Frontal cortex (tissue), 4 donors: Measurements from ENCODE around the gene SEMA3E. TPM values are rescaled to one million over a fixed set of nuclear protein-coding genes. Genes with fewer than 3 reads are reported as not detected.
"Not testable (repeated sequence)": the region's sequence is repeated elsewhere in the genome, so short reads cannot be mapped to it uniquely, and the experiment has no call there.

Experiments used
- DNase-seq, 2 donors: peaks; one replicate each; pipeline ENCODE4 v3.0.0; 2012; ENCODE audit warnings: low spot score in 2 of 2
- FAIRE-seq: peaks from 2 replicates; lab custom pipeline; 2012; peaks lifted over from hg19 to GRCh38; lab: Jason Lieb, UNC
- total RNA-seq: library from RNA; depleted of rRNA; stranded (reverse); fragments of >200 nt; gene quantifications from one replicate; pipeline ENCODE4 v1.2.3, GENCODE V29; 2014
- donor health status: control.
- donor health status: control.
- donor health status: control.

Gene SEMA3E
- total RNA-seq, 1 donor from 2014 or later: 28.1 TPM

DNA sequence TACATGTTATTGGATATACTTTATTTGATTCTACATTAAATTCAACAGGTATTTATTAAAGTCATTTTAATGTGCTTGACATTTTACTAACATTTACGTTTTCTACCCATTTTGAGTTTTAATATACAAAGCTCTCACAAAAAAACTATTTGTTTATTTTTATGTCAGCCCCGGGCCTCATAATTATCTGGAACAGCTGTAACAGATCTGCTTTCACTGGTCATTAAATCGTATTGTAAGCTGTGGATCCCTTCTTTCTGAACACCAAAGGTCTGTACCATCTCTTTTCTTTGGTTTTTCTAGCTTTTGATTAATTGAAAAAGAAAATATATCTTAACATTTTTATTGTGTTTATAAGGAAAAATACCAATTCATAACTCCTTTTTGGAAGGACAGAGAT, 73.5 kb downstream of the SEMA3E start:
- DNase-seq (no peak), FAIRE-seq (peak; percentile 19)

GRCh38 chr7:83574616-83575015, 74.3 kb downstream of the SEMA3E start:
- DNase-seq (no peak), FAIRE-seq (no peak)

DNA sequence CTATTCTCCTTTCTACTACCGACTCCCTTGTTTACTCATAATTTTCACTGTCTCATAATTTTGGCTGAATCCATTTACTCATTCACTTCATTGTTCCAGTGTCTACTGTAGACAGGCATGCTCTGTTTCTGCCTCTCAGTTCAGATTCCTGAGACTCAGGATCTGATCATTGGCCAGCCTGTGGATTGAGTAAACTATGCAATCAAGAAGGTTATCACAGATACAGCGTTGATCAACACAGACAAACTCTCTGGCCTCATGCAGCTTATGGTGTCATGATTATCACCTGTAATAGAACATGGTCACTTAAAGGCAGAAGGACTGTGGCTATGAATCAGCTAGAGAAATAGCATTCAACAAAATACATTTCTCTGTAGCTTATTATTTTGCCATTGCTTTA, 86.0 kb downstream of the SEMA3E start:
- FAIRE-seq (no peak), DNase-seq (no peak)

DNA sequence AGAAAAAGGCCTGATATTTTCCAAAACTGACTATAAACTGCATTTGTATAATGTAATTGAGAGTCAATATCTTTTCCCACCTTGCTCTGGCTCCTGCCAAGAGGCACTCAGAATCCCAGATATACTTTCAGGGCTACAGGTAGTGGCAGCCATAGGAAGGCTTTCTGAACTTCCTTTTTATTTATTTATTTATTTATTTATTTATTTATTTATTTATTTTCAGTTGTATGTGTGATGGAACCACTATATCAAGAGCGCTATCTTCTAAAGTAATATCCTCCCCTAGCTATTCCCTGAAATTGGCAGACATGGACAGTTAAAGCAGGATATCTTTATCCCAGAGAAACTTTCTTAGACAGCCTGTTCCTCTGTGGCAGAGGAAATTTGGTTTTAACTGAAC, 86.7 kb downstream of the SEMA3E start:
- no peak for FAIRE-seq

GRCh38 chr7:83559887-83560286, 89.1 kb downstream of the SEMA3E start:
- DNase-seq: no peak
- FAIRE-seq: no peak

More for the DNA sequence above, 86.7 kb downstream of the SEMA3E start:
- no peak for DNase-seq

DNA sequence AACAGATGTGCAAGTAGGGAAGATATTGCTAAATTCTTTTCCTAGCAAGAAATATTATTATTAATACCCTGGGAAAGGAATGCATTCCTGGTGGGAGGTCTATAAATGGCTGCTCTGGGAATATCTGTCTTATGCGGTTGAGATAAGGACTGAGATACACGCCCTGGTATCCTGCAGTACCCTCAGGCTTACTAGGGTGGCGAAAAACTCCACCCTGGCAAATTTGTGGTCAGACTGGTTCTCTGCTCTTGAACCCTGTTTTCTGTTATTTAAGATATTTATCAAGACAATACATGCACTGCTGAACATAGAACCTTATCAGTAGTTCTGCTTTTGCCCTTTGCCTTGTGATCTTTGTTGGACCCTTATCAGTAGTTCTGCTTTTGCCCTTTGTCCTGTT, 96.4 kb downstream of the SEMA3E start:
- not testable (repeated sequence) for DNase-seq, FAIRE-seq

- no peak for FAIRE-seq
These were observed 98.8 kb downstream of the SEMA3E start for GRCh38 chr7:83550100-83550499.

DNA sequence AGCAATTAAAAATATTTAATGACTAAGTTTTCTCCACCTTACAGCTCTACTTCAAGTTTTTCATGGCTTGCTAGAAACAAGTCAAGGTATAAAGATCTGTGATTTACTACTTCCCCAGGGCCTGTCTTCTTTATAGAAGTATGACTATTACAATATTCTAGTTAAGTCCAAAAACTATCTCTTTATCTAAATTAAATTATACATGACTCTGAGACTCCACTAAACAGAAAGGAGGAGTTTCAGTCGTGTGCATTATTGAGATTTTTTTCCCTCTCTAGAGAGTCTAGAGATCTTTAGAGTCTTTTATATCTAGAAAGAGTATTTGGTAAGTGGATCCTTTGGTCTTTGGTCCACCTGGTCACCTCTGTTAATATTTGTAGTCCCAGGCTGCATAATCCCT, 100.7 kb downstream of the SEMA3E start:
- FAIRE-seq: no peak
- DNase-seq: no peak

More at GRCh38 chr7:83550100-83550499, 98.8 kb downstream of the SEMA3E start:
- DNase-seq: no peak

DNA sequence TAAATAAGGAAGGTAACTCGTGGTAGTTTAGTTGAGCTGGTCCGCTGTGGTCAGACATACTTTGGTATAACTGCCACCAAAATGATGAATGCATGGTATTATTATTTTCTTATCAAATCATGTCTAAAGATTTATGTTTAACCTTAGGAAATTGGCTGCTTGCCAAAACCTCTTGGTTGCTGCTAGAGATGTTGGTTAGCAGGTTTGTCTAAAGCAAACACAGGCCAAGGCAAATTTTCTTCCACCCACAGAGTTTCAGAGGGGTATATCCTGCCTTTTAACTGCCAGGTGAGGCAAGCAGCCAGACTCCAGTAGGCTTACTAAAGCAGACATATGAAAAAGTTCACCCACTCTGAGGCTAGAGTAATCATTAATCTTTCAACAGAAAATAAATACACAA, 101.4 kb downstream of the SEMA3E start:
- DNase-seq (no peak), FAIRE-seq (no peak)

- DNase-seq (no peak), FAIRE-seq (no peak)
These were observed 102.4 kb downstream of the SEMA3E start for GRCh38 chr7:83546586-83546985.

DNA sequence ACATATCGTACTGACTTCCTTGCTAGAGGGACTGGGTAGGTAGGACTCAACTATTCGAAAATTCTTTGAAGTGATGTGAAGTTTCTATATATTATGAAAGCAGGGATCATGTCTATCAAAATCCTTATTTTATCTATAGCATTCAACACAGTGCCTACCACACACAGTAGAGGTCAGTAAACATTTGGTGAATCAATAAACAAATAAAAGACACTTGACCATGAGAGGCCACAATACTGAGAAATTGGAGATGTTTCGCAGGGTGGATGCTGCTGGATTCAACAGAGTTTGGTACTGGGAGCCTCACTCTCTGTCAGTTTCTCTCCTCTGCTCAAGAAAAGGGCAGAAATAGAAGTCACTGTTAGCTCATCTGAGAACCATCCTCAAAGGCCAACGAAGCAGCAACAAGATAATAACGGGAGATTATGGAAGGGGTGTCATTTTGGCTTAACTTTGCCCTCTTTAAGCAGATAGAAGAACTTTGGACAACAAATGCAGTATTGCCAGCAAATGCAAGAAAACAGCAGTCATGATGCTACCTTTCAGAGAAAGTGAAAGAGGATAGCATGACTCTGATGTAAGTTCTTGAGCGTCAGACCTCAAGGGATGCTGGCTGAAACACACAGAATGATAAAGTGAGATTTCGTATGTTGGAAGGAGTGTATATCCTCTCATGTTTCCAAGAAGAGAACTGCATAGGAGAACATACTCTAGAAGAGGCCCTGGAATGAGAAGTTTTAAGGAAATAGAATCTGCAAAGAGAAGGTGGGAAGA, 107.6 kb downstream of the SEMA3E start:
- DNase-seq (no peak), FAIRE-seq (no peak)

GRCh38 chr7:83534488-83534887, 114.5 kb downstream of the SEMA3E start:
- DNase-seq (no peak), FAIRE-seq (no peak)

- FAIRE-seq: no peak
- no peak for DNase-seq
These were observed 116.7 kb downstream of the SEMA3E start for GRCh38 chr7:83532219-83532618.

DNA sequence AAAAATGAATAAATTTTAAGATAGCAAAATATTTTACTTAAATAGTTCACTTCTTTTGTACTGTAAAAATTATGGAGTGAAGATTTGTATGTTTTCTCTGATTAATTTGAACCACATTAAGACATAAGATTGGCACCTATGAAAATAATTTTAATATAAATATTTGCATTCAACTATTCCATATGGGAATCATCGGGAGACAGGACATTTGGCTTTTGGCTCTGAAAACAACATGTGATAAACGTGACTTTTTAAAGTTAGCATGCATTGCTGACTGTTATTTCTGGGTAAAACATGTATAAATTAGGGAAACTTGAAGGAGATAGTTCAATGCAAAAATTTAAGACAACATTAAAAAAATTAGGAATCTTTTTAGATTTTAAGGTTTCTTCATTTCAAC, 117.2 kb downstream of the SEMA3E start:
- FAIRE-seq (no peak), DNase-seq (no peak)

GRCh38 chr7:83528925-83529423, 120.0 kb downstream of the SEMA3E start:
- no peak for DNase-seq
- FAIRE-seq: no peak

DNA sequence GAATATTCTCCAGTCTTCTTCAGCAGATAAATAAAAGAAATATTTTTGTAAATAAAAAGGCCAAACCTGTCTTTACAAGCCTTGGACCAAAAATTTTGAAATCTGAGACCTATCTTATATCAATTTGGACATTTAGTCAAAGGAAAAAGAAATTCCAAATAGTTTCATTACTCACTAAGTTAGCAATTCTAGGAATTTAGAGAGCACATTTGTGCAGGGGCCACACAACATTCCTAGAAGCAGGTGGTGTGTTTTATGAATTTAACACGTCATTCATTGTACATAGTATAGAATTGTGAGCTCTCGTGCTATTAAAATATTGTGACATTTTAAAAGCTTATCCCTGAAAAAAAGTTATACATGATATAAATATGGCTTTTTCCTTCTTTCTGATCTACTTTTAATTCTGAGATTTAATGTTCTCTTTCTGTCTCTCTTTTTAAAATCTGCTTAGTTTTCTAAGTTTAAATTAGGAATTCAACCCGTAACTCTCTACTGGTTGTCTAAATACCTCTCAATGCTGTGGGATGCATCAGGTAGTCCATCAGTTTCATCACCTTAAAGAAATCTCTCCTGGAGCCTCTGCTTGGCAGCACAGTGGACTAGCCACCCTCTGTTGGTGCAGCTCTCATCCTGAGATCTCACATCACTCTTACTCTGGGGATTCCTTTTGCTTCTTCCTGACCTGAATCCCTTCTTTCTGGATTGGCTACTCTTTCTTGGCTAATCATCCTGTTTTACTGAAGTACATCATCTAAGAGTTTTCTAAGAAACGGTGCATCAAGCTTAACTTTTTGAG, 124.5 kb downstream of the SEMA3E start:
- FAIRE-seq (no peak), DNase-seq (no peak)

DNA sequence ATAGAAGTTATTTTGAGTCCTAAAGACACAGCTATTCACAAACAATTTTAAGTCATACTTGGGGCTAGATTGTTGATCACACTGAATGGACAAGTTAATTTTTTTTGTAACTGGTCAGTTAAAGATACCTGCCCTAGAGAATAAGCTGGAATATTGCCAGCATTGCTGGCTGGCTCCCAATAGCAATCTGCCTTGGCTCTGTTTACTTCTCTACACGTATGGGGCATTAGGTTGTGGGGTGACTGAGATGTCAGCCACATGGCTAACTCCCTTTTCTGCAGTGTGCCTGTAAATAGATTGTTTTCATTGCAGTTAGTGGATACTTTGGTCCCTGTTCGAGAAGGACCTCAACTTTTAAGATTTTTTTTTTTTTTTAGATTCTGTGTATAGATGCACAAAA, 128.2 kb downstream of the SEMA3E start:
- DNase-seq: no peak
- no peak for FAIRE-seq

DNA sequence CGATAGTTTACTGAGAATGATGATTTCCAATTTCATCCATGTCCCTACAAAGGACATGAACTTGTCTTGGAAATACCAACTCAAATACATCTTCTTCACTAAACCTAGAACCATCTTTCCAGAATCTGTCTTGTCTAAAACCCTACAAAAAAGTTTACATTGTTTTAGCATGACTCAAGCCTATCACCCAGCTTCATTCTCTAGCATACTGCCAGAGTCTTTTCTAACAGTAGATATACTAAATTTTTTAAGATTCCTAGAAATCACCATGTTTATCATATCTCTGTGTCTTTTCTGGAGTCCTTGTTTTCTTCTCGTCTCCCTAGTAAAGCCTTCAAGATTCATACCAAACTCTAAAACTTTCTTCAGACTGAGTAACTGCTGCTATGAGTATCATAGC, 129.7 kb downstream of the SEMA3E start:
- DNase-seq (no peak), FAIRE-seq (no peak)

- no peak for FAIRE-seq
- DNase-seq: no peak
These were observed 131.8 kb downstream of the SEMA3E start for GRCh38 chr7:83517035-83517700.

DNA sequence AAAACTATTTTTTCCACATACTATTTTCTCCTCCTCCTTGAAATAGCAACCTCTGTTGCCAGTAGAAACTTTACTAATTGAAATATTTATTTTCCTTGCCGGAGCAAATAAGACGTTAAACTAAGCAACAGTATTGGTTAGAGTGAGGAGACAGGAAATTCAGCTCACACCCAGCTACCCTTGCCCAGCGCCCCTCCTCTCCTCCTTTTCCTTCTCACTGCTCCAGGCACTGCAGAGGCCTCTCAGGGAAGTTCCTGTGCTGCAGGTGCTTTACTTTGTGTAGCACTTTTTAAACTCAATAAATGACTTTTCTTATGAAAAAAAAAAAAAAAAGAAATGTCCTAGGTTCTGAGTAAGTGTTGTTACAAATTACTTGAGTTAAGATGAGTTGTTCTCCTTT, 134.0 kb downstream of the SEMA3E start:
- DNase-seq: no peak
- no peak for FAIRE-seq
